Activated T-helper 1 cell treated with anti-CD3 and anti-CD28 coated beads, Interleukin-12 subunit alpha, Interleukin-12 subunit beta, Interleukin-2, Interleukin-4 antibody, amounts not matched to agents 30 ng/mL and 10 ng/mL and 1 ng/mL, durations not matched to agents 14 hours and 24 hours and 36 hours (primary cell): ENCODE measurements around the gene DCUN1D5. TPM values are rescaled to one million over a fixed set of nuclear protein-coding genes. Genes with fewer than 3 reads are reported as not detected.
"Not testable (repeated sequence)": the region's sequence is repeated elsewhere in the genome, so short reads cannot be mapped to it uniquely, and the experiment has no call there.

ENCODE experiments used
- DNase-seq: peaks from one replicate; pipeline ENCODE4 v3.0.0; 2021; ENCODE audit warnings: low spot score
- H3K27ac Mint-ChIP-seq: one replicate; pipeline ENCODE4 v1.8.0; 2021; ENCODE audit warnings: mild to moderate bottlenecking, mixed read lengths
- H3K27me3 Mint-ChIP-seq: one replicate; pipeline ENCODE4 v1.8.0; 2022; ENCODE audit warnings: mild to moderate bottlenecking, moderate library complexity, mixed read lengths; ENCODE audit not compliant: insufficient read depth
- H3K36me3 Mint-ChIP-seq: one replicate; pipeline ENCODE4 v1.8.0; 2021; ENCODE audit warnings: low read depth, mixed read lengths
- H3K4me1 Mint-ChIP-seq: one replicate; pipeline ENCODE4 v1.8.0; 2021; ENCODE audit warnings: low read depth, mixed read lengths
- H3K4me3 Mint-ChIP-seq: one replicate; pipeline ENCODE4 v1.8.0; 2021; ENCODE audit warnings: mild to moderate bottlenecking, moderate library complexity, mixed read lengths
- H3K9me3 Mint-ChIP-seq: one replicate; pipeline ENCODE4 v1.8.0; 2021; ENCODE audit warnings: mixed read lengths
- intact Hi-C: fragments of 100-400 bp; cut with micrococcal nuclease; formaldehyde crosslinking; loops from one replicate; pipeline ENCODE4 v1.15.1; 2024
- total RNA-seq: library from RNA; stranded (reverse); gene quantifications from 2 replicates; pipeline ENCODE4 v1.2.3, GENCODE V29; 2022

The DCUN1D5 gene
- total RNA-seq, 1 donor from 2014 or later = 73.9 TPM

- no peak overlapping the region for H3K27ac Mint-ChIP-seq
- H3K9me3 Mint-ChIP-seq = no peaks in the 10 kb centered on the region
- DNase-seq = no peak
- intact Hi-C loops = loop anchor here (10.0 kb wide), 1 partner anchor 216 kb away; no protein-coding TSS in a partner anchor
- no peaks in the 10 kb centered on the region for H3K27me3 Mint-ChIP-seq
- H3K4me3 Mint-ChIP-seq = no peak overlapping the region
- H3K4me1 Mint-ChIP-seq = peaks cover 9% of the 10 kb centered on the region
- peaks cover 6% of the 10 kb centered on the region for H3K36me3 Mint-ChIP-seq
Observed at GRCh38 chr11:103051151-103051801, 40.7 kb downstream of the DCUN1D5 start.

GRCh38 chr11:103050351-103050750 is 41.6 kb downstream of the DCUN1D5 start:
- Mint-ChIP-seq H3K4me1 (peaks cover 9% of the 10 kb centered on the region), H3K36me3 (peaks cover 6% of the 10 kb centered on the region), H3K27ac (no peak overlapping the region), H3K9me3 (no peaks in the 10 kb centered on the region), H3K27me3 (no peaks in the 10 kb centered on the region), H3K4me3 (no peak overlapping the region)
- intact Hi-C loops = loop anchor here (10.0 kb wide), 1 partner anchor 216 kb away; no protein-coding TSS in a partner anchor
- DNase-seq = no peak

GRCh38 chr11:103047837-103048236 is 44.1 kb downstream of the DCUN1D5 start:
- H3K4me3 Mint-ChIP-seq = no peak overlapping the region
- H3K9me3 Mint-ChIP-seq = no peaks in the 10 kb centered on the region
- peaks cover 4% of the 10 kb centered on the region for H3K36me3 Mint-ChIP-seq
- H3K27ac Mint-ChIP-seq = no peak overlapping the region
- intact Hi-C loops = no loop called here
- H3K4me1 Mint-ChIP-seq = peaks cover 9% of the 10 kb centered on the region
- no peak for DNase-seq
- no peaks in the 10 kb centered on the region for H3K27me3 Mint-ChIP-seq

- Mint-ChIP-seq H3K9me3 (no peaks in the 10 kb centered on the region), H3K27ac (no peak overlapping the region), H3K36me3 (no peaks in the 10 kb centered on the region), H3K4me1 (no peaks in the 10 kb centered on the region), H3K4me3 (no peak overlapping the region), H3K27me3 (no peaks in the 10 kb centered on the region)
- intact Hi-C loops = no loop called here
- no peak for DNase-seq
Observed at GRCh38 chr11:103043826-103044678, 47.9 kb downstream of the DCUN1D5 start.

- no peaks in the 10 kb centered on the region for H3K27me3 Mint-ChIP-seq
- intact Hi-C loops = no loop called here
- H3K36me3 Mint-ChIP-seq = no peaks in the 10 kb centered on the region
- H3K4me1 Mint-ChIP-seq = no peaks in the 10 kb centered on the region
- H3K4me3 Mint-ChIP-seq = no peak overlapping the region
- no peaks in the 10 kb centered on the region for H3K9me3 Mint-ChIP-seq
- no peak for DNase-seq
- H3K27ac Mint-ChIP-seq = no peak overlapping the region
Observed at GRCh38 chr11:103042161-103042560, 49.8 kb downstream of the DCUN1D5 start.

- peak overlapping the region; percentile 83 for H3K27ac Mint-ChIP-seq
- peak overlapping the region; percentile 9 for H3K4me3 Mint-ChIP-seq
- H3K36me3 Mint-ChIP-seq = peaks cover 3% of the 10 kb centered on the region
- peaks cover 29% of the 10 kb centered on the region for H3K4me1 Mint-ChIP-seq
- no peaks in the 10 kb centered on the region for H3K27me3 Mint-ChIP-seq
- intact Hi-C loops = loop anchor here (1.0 to 10.0 kb wide), 10 partner anchors 8 to 719 kb away; partner anchors contain the start of genes BIRC2, BIRC3 and DYNC2H1
- peaks cover 5% of the 10 kb centered on the region for H3K9me3 Mint-ChIP-seq
- DNase-seq = peak; percentile 47
Observed at GRCh38 chr11:103035791-103036434, 56.0 kb downstream of the DCUN1D5 start.

GRCh38 chr11:103035216-103035615 is 56.7 kb downstream of the DCUN1D5 start:
- no peak overlapping the region for H3K4me3 Mint-ChIP-seq
- H3K27ac Mint-ChIP-seq = peak overlapping the region; percentile 48
- H3K27me3 Mint-ChIP-seq = no peaks in the 10 kb centered on the region
- H3K4me1 Mint-ChIP-seq = peaks cover 29% of the 10 kb centered on the region
- H3K36me3 Mint-ChIP-seq = peaks cover 3% of the 10 kb centered on the region
- peaks cover 5% of the 10 kb centered on the region for H3K9me3 Mint-ChIP-seq
- intact Hi-C loops = loop anchor here (5.0 to 10.0 kb wide), 6 partner anchors 37 to 718 kb away; partner anchors contain the start of genes BIRC2 and BIRC3
- DNase-seq = no peak

- H3K9me3 Mint-ChIP-seq = peaks cover 15% of the 10 kb centered on the region
- intact Hi-C loops = loop anchor here (10.0 kb wide), 3 partner anchors 437 to 687 kb away; partner anchors contain the start of gene BIRC2
- H3K4me3 Mint-ChIP-seq = no peak overlapping the region
- peaks cover 52% of the 10 kb centered on the region for H3K4me1 Mint-ChIP-seq
- DNase-seq = no peak
- H3K36me3 Mint-ChIP-seq = peaks cover 3% of the 10 kb centered on the region
- H3K27ac Mint-ChIP-seq = no peak overlapping the region
- no peaks in the 10 kb centered on the region for H3K27me3 Mint-ChIP-seq
Observed at GRCh38 chr11:103031834-103032233, 60.1 kb downstream of the DCUN1D5 start.

GRCh38 chr11:103029401-103029800 is 62.6 kb downstream of the DCUN1D5 start:
- DNase-seq = no peak
- no peak overlapping the region for H3K4me3 Mint-ChIP-seq
- intact Hi-C loops = loop anchor here (2.0 to 5.0 kb wide), 2 partner anchors 79 to 87 kb away; partner anchors contain the start of gene DYNC2H1
- H3K36me3 Mint-ChIP-seq = peaks cover 3% of the 10 kb centered on the region
- peak overlapping the region; percentile 56 for H3K27ac Mint-ChIP-seq
- H3K9me3 Mint-ChIP-seq = peaks cover 15% of the 10 kb centered on the region
- H3K27me3 Mint-ChIP-seq = no peaks in the 10 kb centered on the region
- H3K4me1 Mint-ChIP-seq = peaks cover 35% of the 10 kb centered on the region

GRCh38 chr11:103028304-103029020 is 63.5 kb downstream of the DCUN1D5 start:
- not testable (repeated sequence) for H3K36me3 Mint-ChIP-seq, H3K27me3 Mint-ChIP-seq, H3K4me3 Mint-ChIP-seq
- intact Hi-C loops = loop anchor here (1.0 to 5.0 kb wide), 5 partner anchors 8 to 86 kb away; partner anchors contain the start of genes DCUN1D5 and DYNC2H1
- peaks cover 30% of the 10 kb centered on the region for H3K4me1 Mint-ChIP-seq
- peak; percentile 24 for DNase-seq
- H3K27ac Mint-ChIP-seq = peak overlapping the region; percentile 65
- peaks cover 15% of the 10 kb centered on the region for H3K9me3 Mint-ChIP-seq

GRCh38 chr11:103024086-103024485 is 67.9 kb downstream of the DCUN1D5 start:
- Mint-ChIP-seq H3K36me3 (no peaks in the 10 kb centered on the region), H3K4me3 (no peak overlapping the region)

GRCh38 chr11:103016031-103016430 is 75.9 kb downstream of the DCUN1D5 start:
- H3K4me1 Mint-ChIP-seq = no peaks in the 10 kb centered on the region
- no peak overlapping the region for H3K27ac Mint-ChIP-seq
- intact Hi-C loops = no loop called here
- no peak for DNase-seq
- H3K4me3 Mint-ChIP-seq = no peak overlapping the region
- peaks cover 4% of the 10 kb centered on the region for H3K27me3 Mint-ChIP-seq
- H3K36me3 Mint-ChIP-seq = no peaks in the 10 kb centered on the region
- H3K9me3 Mint-ChIP-seq = peaks cover 3% of the 10 kb centered on the region

More at GRCh38 chr11:103024086-103024485, 67.9 kb downstream of the DCUN1D5 start:
- DNase-seq = no peak
- H3K4me1 Mint-ChIP-seq = peaks cover 16% of the 10 kb centered on the region
- no peak overlapping the region for H3K27ac Mint-ChIP-seq
- peaks cover 8% of the 10 kb centered on the region for H3K9me3 Mint-ChIP-seq
- intact Hi-C loops = no loop called here
- H3K27me3 Mint-ChIP-seq = peaks cover 9% of the 10 kb centered on the region
